ENCODE data around the gene SEMA3B.

GRCh38 chr3:50251220-50251619 is 17.7 kb upstream of the SEMA3B start:
- no peak for TF ChIP-seq POLR2A (IDR thresholded peaks at IDR 0.05; ENCODE audit: low read depth, low read length)
- no peak for TF ChIP-seq POLR2AphosphoS5 (IDR thresholded peaks at IDR 0.05; ENCODE audit: low read depth, low read length)
- TF ChIP-seq TAF1 (IDR thresholded peaks at IDR 0.05; ENCODE audit: borderline replicate concordance, low read depth, low read length), result no peak

All from GM12892 (cell line).